HEK293 (cell line): Measurements from ENCODE around the gene INHBA.

Experiments used
- ATF2 ChIP-seq: fragments of 450-650 bp; formaldehyde crosslinking; IDR thresholded peaks from 2 replicates; pipeline ENCODE4 v1.5.1; 2016; ENCODE audit warnings: missing biosample characterization, missing genetic modification characterization, low read depth
- BCL11B ChIP-seq: fragments of 450-650 bp; formaldehyde crosslinking; IDR thresholded peaks from 2 replicates; pipeline ENCODE4 v1.5.1; 2016; ENCODE audit warnings: low read depth, missing biosample characterization, missing genetic modification characterization
- HOXA7 ChIP-seq: sonication (generic); formaldehyde crosslinking; IDR thresholded peaks from 2 replicates; pipeline ENCODE4 v1.8.1; 2022; ENCODE audit warnings: missing genetic modification reagents, borderline replicate concordance
- KLF9 ChIP-seq: fragments of 450-650 bp; formaldehyde crosslinking; IDR thresholded peaks from 2 replicates; pipeline ENCODE4 v1.5.1; 2016; ENCODE audit warnings: missing biosample characterization, missing genetic modification characterization, low read depth
- MZF1 ChIP-seq: fragments of 450-650 bp; formaldehyde crosslinking; IDR thresholded peaks from 2 replicates; pipeline ENCODE4 v1.5.1; 2017; ENCODE audit warnings: missing biosample characterization, missing genetic modification characterization, borderline replicate concordance
- RBAK ChIP-seq: fragments of 450-650 bp; formaldehyde crosslinking; IDR thresholded peaks from 2 replicates; pipeline ENCODE4 v1.5.1; 2016; ENCODE audit warnings: missing biosample characterization, missing genetic modification characterization
- TRIM28 ChIP-seq: IDR thresholded peaks from 2 replicates; pipeline ENCODE4 v1.6.1; 2011; ENCODE audit warnings: low read length, control low read depth, borderline replicate concordance
- ZBTB17 ChIP-seq: fragments of 450-650 bp; formaldehyde crosslinking; IDR thresholded peaks from 2 replicates; pipeline ENCODE4 v1.5.1; 2016; ENCODE audit warnings: missing biosample characterization, missing genetic modification characterization
- ZBTB20 ChIP-seq: fragments of 450-650 bp; formaldehyde crosslinking; IDR thresholded peaks from 2 replicates; pipeline ENCODE4 v1.5.1; 2016; ENCODE audit warnings: missing biosample characterization, missing genetic modification characterization
- ZNF132 ChIP-seq: fragments of 450-650 bp; formaldehyde crosslinking; IDR thresholded peaks from 2 replicates; pipeline ENCODE4 v1.5.1; 2017; ENCODE audit warnings: missing biosample characterization, missing genetic modification characterization, borderline replicate concordance
- ZNF138 ChIP-seq: fragments of 450-650 bp; formaldehyde crosslinking; IDR thresholded peaks from 2 replicates; pipeline ENCODE4 v1.5.1; 2016; ENCODE audit warnings: missing biosample characterization, missing genetic modification characterization, borderline replicate concordance
- ZNF157 ChIP-seq: fragments of 450-650 bp; formaldehyde crosslinking; IDR thresholded peaks from 2 replicates; pipeline ENCODE4 v1.5.1; 2016; ENCODE audit warnings: missing biosample characterization, missing genetic modification characterization
- ZNF169 ChIP-seq: fragments of 450-650 bp; formaldehyde crosslinking; IDR thresholded peaks from 2 replicates; pipeline ENCODE4 v1.5.1; 2016; ENCODE audit warnings: missing biosample characterization, missing genetic modification characterization
- ZNF211 ChIP-seq: fragments of 450-650 bp; formaldehyde crosslinking; IDR thresholded peaks from 2 replicates; pipeline ENCODE4 v1.5.1; 2016; ENCODE audit warnings: low read depth, missing biosample characterization, missing genetic modification characterization
- ZNF266 ChIP-seq: fragments of 450-650 bp; formaldehyde crosslinking; IDR thresholded peaks from 2 replicates; pipeline ENCODE4 v1.5.1; 2016; ENCODE audit warnings: missing biosample characterization, missing genetic modification characterization, low read depth
- ZNF274 ChIP-seq, 2 experiments: fragments of 200-500 bp in 1 of 2; fragments of 450-650 bp in 1 of 2; sonication (Bioruptor generic) in 1 of 2; formaldehyde crosslinking in 1 of 2; IDR thresholded peaks; 2 replicates each; pipeline versions ENCODE4 v1.5.1 to v1.6.1; 2014 to 2016; ENCODE audit warnings: borderline replicate concordance in 1 of 2, inconsistent platforms in 1 of 2, low read length in 1 of 2, missing biosample characterization in 1 of 2, missing genetic modification characterization in 1 of 2
- ZNF292 ChIP-seq: fragments of 450-650 bp; formaldehyde crosslinking; IDR thresholded peaks from 2 replicates; pipeline ENCODE4 v1.5.1; 2016; ENCODE audit warnings: low read depth, missing biosample characterization, missing genetic modification characterization, borderline replicate concordance
- ZNF341 ChIP-seq: fragments of 450-650 bp; formaldehyde crosslinking; IDR thresholded peaks from 2 replicates; pipeline ENCODE4; 2016; ENCODE audit warnings: low read depth, missing biosample characterization, missing genetic modification characterization
- ZNF416 ChIP-seq: fragments of 450-650 bp; formaldehyde crosslinking; IDR thresholded peaks from 2 replicates; pipeline ENCODE4 v1.5.1; 2016; ENCODE audit warnings: missing biosample characterization, missing genetic modification characterization
- ZNF48 ChIP-seq: fragments of 450-650 bp; formaldehyde crosslinking; IDR thresholded peaks from 2 replicates; pipeline ENCODE4 v1.5.1; 2016; ENCODE audit warnings: missing biosample characterization, missing genetic modification characterization
- ZNF513 ChIP-seq: fragments of 450-650 bp; IDR thresholded peaks from 2 replicates; pipeline ENCODE4 v1.5.1; 2018; ENCODE audit warnings: missing biosample characterization, missing genetic modification characterization
- ZNF521 ChIP-seq: fragments of 450-650 bp; formaldehyde crosslinking; IDR thresholded peaks from 2 replicates; pipeline ENCODE4 v1.5.1; 2017; ENCODE audit warnings: missing biosample characterization, mild to moderate bottlenecking, missing genetic modification characterization
- ZNF529 ChIP-seq: fragments of 450-650 bp; formaldehyde crosslinking; IDR thresholded peaks from 2 replicates; pipeline ENCODE4 v1.5.1; 2017; ENCODE audit warnings: missing genetic modification characterization, missing biosample characterization; ENCODE audit not compliant: insufficient replicate concordance
- ZNF548 ChIP-seq: fragments of 450-650 bp; formaldehyde crosslinking; IDR thresholded peaks from 2 replicates; pipeline ENCODE4 v1.5.1; 2016; ENCODE audit warnings: missing biosample characterization, missing genetic modification characterization
- ZNF560 ChIP-seq: fragments of 450-650 bp; formaldehyde crosslinking; IDR thresholded peaks from 2 replicates; pipeline ENCODE4 v1.5.1; 2017; ENCODE audit warnings: missing biosample characterization, missing genetic modification characterization, borderline replicate concordance
- ZNF658 ChIP-seq: fragments of 450-650 bp; formaldehyde crosslinking; IDR thresholded peaks from 2 replicates; pipeline ENCODE4; 2016; ENCODE audit warnings: missing biosample characterization, missing genetic modification characterization
- ZNF792 ChIP-seq: fragments of 450-650 bp; formaldehyde crosslinking; IDR thresholded peaks from 2 replicates; pipeline ENCODE4 v1.5.1; 2016; ENCODE audit warnings: missing biosample characterization, missing genetic modification characterization
- TF ChIP-seq, protein P1 (sequence below): fragments of 450-650 bp; formaldehyde crosslinking; IDR thresholded peaks from 2 replicates; pipeline ENCODE4 v1.5.1; 2016; ENCODE audit warnings: missing biosample characterization, missing genetic modification characterization
- TF ChIP-seq, protein P2 (sequence below): fragments of 450-650 bp; formaldehyde crosslinking; IDR thresholded peaks from 2 replicates; pipeline ENCODE4 v1.5.1; 2016; ENCODE audit warnings: missing biosample characterization, missing genetic modification characterization
- TF ChIP-seq, protein P3 (sequence below): fragments of 450-650 bp; formaldehyde crosslinking; optimal IDR thresholded peaks from 2 replicates; pipeline ENCODE3; 2016; ENCODE audit warnings: missing biosample characterization, mild to moderate bottlenecking, missing genetic modification characterization
- TF ChIP-seq, protein P4 (sequence below): fragments of 450-650 bp; formaldehyde crosslinking; IDR thresholded peaks from 2 replicates; pipeline ENCODE4 v1.5.1; 2016; ENCODE audit warnings: missing biosample characterization, missing genetic modification characterization, low read depth

Gene INHBA

DNA sequence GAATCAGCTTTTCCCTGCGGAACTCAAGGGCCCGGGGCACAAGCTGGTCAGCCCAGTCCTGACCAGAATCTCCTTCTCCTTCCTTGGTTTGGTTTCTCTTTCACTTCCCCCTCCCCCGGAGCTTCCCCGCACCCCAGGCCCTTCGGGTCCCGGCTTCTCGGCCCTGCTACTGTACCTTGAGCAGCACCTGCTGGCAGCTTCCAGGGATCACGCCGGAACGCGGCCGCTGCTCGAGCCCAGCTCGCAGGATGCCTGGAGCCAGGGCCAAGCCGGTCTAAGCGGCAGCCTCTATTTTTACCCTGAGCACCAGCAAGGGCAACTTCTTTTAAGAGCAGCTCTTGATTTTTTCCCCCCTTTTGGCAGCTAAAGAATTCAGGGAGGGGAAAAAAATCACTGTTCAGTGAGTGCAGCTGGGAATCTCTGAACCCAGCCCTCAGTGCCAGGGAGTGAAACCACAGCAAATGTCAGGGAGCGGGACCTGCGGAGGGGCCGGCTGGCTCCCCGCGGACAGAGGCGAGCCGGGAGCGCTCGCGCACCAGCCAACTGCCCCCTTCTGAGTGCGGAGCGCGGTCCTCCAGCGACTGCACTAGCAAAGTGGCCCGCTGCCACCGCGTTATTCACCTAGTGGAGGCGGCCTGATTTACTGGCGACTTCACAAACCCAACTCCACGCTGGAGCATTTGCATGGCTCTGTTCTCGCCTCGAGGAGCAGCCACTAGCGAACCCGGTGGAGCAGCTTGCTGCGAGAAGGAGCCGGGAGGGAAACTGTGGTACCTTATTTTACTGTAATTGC is 2.4 kb upstream of the INHBA start (continued):
- TF ChIP-seq, protein P1, sequence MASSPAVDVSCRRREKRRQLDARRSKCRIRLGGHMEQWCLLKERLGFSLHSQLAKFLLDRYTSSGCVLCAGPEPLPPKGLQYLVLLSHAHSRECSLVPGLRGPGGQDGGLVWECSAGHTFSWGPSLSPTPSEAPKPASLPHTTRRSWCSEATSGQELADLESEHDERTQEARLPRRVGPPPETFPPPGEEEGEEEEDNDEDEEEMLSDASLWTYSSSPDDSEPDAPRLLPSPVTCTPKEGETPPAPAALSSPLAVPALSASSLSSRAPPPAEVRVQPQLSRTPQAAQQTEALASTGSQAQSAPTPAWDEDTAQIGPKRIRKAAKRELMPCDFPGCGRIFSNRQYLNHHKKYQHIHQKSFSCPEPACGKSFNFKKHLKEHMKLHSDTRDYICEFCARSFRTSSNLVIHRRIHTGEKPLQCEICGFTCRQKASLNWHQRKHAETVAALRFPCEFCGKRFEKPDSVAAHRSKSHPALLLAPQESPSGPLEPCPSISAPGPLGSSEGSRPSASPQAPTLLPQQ (tag by site-specific recombination): no peak
- no peak for TF ChIP-seq ZNF529 (tag by site-specific recombination)
- no peak for TF ChIP-seq ZNF792
- TF ChIP-seq ZNF211 (tag by site-specific recombination): no peak
- no peak for TF ChIP-seq ZNF560 (tag by site-specific recombination)
- no peak for TF ChIP-seq KLF9
- no peak for TF ChIP-seq ZNF658 (tag by site-specific recombination)
- TF ChIP-seq BCL11B: no peak
- TF ChIP-seq ZNF513 (tag by site-specific recombination): no peak
- no peak for TF ChIP-seq ZNF416 (tag by site-specific recombination)
- no peak for TF ChIP-seq ZNF274 (IDR thresholded peaks at IDR 0.05; ENCODE audit: low read length)
- no peak for TF ChIP-seq ZNF274 (tag by site-specific recombination; IDR thresholded peaks at IDR 0.05; ENCODE audit: borderline replicate concordance)
- no peak for TF ChIP-seq ZNF169
- TF ChIP-seq MZF1: no peak
- TF ChIP-seq TRIM28: no peak
- TF ChIP-seq ZNF138 (tag by site-specific recombination): no peak
- TF ChIP-seq ZNF292 (tag by site-specific recombination): no peak
- TF ChIP-seq ZNF266: no peak
- TF ChIP-seq ATF2 (tag by site-specific recombination): no peak
- TF ChIP-seq ZNF48 (tag by site-specific recombination): no peak
- TF ChIP-seq ZNF157 (tag by site-specific recombination): no peak
- no peak for TF ChIP-seq ZBTB17 (tag by site-specific recombination)
- TF ChIP-seq, protein P2, sequence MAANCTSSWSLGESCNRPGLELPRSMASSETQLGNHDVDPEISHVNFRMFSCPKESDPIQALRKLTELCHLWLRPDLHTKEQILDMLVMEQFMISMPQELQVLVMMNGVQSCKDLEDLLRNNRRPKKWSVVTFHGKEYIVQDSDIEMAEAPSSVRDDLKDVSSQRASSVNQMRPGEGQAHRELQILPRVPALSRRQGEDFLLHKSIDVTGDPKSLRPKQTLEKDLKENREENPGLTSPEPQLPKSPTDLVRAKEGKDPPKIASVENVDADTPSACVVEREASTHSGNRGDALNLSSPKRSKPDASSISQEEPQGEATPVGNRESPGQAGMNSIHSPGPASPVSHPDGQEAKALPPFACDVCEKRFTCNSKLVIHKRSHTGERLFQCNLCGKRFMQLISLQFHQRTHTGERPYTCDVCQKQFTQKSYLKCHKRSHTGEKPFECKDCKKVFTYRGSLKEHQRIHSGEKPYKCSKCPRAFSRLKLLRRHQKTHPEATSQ: no peak
- TF ChIP-seq ZNF521 (tag by site-specific recombination): no peak
- TF ChIP-seq, protein P3, sequence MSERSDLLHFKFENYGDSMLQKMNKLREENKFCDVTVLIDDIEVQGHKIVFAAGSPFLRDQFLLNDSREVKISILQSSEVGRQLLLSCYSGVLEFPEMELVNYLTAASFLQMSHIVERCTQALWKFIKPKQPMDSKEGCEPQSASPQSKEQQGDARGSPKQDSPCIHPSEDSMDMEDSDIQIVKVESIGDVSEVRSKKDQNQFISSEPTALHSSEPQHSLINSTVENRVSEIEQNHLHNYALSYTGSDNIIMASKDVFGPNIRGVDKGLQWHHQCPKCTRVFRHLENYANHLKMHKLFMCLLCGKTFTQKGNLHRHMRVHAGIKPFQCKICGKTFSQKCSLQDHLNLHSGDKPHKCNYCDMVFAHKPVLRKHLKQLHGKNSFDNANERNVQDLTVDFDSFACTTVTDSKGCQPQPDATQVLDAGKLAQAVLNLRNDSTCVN (tag by site-specific recombination): peak; percentile 40
- no peak for TF ChIP-seq ZNF132 (tag by site-specific recombination)
- TF ChIP-seq, protein P4, sequence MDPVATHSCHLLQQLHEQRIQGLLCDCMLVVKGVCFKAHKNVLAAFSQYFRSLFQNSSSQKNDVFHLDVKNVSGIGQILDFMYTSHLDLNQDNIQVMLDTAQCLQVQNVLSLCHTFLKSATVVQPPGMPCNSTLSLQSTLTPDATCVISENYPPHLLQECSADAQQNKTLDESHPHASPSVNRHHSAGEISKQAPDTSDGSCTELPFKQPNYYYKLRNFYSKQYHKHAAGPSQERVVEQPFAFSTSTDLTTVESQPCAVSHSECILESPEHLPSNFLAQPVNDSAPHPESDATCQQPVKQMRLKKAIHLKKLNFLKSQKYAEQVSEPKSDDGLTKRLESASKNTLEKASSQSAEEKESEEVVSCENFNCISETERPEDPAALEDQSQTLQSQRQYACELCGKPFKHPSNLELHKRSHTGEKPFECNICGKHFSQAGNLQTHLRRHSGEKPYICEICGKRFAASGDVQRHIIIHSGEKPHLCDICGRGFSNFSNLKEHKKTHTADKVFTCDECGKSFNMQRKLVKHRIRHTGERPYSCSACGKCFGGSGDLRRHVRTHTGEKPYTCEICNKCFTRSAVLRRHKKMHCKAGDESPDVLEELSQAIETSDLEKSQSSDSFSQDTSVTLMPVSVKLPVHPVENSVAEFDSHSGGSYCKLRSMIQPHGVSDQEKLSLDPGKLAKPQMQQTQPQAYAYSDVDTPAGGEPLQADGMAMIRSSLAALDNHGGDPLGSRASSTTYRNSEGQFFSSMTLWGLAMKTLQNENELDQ: no peak
- no peak for TF ChIP-seq ZBTB20 (tag by site-specific recombination)
- TF ChIP-seq ZNF341 (tag by site-specific recombination): peak; percentile 20; the same call in 1 of the 2 replicates
- no peak for TF ChIP-seq HOXA7 (CRISPR knock-in tag)
- no peak for TF ChIP-seq RBAK (tag by site-specific recombination)
- TF ChIP-seq ZNF548: no peak
